HG03135 (cell line): ENCODE results near the gene TEAD1.

Experiments
- ATAC-seq: cut with Tn5 transposase; IDR thresholded peaks from one replicate; pipeline ENCODE4 v1.9.1; 2021; ENCODE audit warnings: mild to moderate bottlenecking, moderate library complexity; ENCODE audit not compliant: unreplicated experiment

TEAD1 gene

GRCh38 chr11:12785901-12786300, 111.7 kb downstream of the TEAD1 start:
- ATAC-seq, result no peak

GRCh38 chr11:12786450-12786849, 112.2 kb downstream of the TEAD1 start:
- ATAC-seq, result no peak

- no peak for ATAC-seq
Observed at GRCh38 chr11:12786891-12787290, 112.7 kb downstream of the TEAD1 start.

DNA sequence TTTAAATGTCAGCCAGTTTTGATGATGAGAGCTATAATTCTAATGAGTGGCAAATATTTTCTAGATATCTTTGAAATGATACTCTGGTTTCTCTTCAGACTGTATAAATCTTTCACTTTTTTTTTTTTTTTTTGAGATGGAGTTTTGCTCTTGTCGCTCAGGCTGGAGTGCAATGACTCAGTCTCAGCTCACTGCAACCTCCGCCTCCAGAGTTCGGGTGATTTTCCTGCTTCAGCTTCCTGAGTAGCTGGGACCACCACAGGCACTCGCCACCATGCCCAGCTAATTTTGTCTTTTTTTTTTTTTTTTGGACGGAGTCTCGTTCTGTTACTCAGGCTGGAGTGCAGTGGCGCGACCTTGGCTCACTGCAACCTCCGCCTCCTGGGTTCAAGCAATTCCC, 113.6 kb downstream of the TEAD1 start:
- no peak for ATAC-seq

DNA sequence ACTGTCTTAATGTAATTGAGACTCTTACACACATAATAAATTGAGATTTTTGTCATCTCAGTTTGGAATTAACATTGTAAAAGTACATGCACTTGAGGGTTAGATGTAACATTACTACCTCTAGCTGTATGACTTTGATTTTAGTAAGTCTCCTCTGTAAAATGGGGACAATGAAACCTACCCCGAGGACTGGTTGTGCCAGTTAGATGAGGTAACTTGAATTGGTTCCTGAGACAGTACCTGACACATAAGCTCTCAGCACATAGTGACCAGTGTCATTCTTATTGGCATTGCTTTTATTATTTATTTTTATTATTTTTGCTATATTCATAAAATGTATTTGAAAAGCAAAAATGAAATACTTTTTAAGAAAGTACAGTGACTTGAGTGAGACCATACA, 114.8 kb downstream of the TEAD1 start:
- ATAC-seq, result no peak

DNA sequence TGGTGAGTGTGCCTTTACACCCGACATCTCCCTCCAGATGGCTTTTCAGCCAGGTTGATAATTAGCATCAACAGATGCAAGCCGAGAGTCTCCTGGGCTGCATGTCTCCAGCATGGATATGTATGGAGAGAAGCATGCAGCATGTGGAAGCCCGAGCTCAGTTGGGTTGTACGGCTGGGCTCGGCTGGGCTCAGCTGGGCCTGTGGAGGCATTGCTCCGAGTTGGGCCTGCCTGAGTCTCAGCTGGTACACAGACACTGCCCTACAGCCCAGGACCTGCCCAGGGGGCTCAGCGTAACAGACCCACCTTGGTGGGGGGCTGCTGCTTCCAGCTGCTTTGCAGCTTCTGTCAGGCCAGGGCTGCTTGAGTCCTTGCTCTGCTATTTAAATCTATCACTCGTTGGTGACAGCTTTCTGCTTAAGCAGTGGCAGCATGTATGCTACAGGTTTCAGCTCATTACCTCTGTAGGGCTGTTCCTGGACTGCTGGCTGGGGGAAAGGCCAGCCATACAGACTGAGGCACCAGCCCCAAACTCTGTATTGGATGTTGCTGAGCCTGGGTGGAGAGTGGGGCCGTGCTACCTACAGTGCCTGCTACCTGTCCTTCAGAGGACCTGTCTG, 115.5 kb downstream of the TEAD1 start:
- no peak for ATAC-seq

GRCh38 chr11:12790861-12791616, 116.8 kb downstream of the TEAD1 start:
- ATAC-seq, result no peak

GRCh38 chr11:12792018-12792417, 117.8 kb downstream of the TEAD1 start:
- no peak for ATAC-seq

DNA sequence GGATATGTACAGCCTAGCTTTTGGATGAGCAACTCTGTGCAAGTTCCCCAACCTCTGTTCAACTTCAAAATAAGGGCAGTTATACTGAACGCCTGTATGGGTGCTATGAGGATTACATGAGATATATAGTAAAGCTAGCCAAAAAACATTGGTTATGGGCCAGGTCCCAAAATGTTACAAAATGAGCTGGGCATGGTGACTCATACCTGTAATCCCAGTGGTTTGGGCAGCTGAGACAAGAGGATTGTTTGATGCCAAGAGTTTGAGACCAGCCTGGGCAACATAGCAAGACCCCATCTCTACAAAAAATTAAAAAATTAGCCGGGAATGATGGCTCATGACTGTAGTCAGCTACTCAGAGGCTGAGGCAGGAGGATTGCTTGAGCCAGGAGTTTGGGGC, 118.4 kb downstream of the TEAD1 start:
- no peak for ATAC-seq

DNA sequence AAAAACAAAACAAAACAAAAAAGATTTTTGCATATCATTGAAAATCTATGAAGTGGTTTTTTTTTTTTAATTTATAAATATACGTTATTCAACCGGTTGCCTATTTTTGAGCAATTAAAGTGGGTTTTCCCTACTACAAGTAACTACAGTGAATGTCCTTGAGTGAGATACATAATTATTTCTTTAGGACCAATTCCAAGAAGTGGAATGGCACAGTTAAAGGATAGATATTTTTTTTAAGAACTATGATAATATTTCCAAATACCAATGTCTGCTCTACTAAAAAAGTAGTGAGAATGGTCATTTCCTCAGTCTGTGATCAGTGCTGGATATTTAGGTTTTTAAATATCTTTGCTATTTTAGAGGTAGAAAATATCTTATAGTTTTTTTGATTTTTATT, 118.8 kb downstream of the TEAD1 start:
- ATAC-seq, result no peak

DNA sequence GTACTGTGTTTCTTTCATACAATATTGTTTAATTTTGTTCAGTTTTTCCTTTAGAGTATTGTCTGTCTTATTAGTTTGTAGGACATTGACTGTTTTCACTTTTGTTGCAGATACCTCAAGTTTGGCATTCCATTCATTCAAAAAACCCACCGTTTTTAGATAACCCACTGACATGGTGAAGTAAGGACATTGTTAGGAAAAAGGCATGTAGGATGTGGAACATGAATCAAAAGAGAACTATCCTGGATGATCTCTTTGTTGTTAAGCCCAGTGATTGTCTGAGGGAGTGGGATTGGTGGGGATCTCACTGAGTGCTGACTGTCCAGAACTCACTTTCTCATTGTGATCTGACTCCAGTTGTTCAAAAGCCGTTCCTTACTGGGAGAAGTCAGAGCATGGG, 119.3 kb downstream of the TEAD1 start:
- ATAC-seq, result no peak

DNA sequence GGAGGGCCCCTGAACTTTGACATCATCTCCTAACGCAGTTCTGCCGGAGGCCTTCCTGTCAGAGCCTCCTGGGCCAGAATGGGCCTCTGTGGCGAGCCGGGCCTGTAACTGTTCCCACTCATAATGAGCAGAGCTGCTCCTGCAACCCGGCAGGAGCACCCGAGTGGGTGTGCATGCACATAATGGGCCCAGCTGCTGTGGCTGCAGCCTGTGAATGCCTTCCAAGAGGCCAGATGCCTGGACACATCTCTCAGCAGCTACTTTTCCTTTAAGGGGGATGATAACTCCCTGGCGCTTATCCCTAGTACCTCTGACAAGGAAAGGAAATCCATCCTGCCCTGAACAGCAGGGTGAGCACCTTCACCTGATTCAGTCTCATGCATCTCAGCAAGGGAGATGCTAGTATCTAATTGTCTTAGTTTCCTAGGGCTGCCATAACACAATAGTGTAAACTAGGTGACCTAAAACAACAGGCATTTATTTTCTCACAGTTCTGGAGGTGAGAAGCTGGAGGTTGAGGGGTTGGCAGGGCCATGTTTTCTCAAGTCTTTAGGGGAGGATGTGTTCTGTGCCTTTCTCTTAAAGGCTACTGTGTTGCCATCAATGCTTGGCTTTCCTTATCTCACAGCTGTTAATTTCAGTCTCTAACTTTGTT, 120.5 kb downstream of the TEAD1 start:
- no peak for ATAC-seq

GRCh38 chr11:12797996-12798395, 123.8 kb downstream of the TEAD1 start:
- ATAC-seq, result no peak

DNA sequence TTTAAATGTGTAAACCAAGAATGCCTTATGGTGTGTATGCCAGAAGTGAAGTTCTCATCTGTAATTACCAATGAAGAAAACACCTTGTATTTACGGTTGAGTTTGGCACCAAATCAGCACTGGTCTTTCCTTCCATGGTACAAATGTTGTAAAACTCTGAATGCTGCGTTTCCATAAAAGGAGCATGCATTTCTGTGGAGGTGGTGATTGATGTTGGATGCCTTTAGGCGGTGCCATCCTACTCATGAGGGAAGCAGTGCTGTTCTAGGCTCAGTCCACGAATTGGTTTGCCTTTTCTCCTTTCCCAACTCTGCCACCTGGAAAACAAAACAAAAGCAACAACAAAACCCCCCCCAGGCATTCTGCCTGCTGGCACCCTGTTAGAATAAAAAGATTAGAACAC, 124.4 kb downstream of the TEAD1 start:
- ATAC-seq, result no peak

DNA sequence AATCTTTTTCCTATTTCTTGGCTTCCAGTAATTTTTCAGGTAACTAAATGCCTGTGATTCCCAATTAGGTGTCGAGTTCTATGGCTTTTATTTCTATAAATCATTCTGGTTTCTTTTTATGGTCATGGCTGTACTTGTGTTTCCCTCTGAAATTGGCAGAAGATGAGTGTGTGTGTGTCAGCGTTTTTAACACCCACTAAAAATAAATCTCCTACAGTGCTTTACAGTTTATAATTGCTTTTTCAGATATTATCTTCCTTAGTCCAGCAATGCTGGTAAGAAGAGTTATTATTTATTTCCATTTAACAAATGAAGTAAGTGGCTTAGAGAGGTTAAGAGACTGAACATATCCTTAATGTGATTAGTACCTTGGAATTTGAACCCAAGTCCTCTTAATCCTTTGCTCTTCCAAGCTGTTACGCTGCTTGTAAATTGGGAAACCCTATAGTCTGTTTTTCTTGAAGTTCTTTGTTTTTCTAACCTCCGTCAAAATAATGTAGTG, 125.2 kb downstream of the TEAD1 start:
- ATAC-seq, result no peak

DNA sequence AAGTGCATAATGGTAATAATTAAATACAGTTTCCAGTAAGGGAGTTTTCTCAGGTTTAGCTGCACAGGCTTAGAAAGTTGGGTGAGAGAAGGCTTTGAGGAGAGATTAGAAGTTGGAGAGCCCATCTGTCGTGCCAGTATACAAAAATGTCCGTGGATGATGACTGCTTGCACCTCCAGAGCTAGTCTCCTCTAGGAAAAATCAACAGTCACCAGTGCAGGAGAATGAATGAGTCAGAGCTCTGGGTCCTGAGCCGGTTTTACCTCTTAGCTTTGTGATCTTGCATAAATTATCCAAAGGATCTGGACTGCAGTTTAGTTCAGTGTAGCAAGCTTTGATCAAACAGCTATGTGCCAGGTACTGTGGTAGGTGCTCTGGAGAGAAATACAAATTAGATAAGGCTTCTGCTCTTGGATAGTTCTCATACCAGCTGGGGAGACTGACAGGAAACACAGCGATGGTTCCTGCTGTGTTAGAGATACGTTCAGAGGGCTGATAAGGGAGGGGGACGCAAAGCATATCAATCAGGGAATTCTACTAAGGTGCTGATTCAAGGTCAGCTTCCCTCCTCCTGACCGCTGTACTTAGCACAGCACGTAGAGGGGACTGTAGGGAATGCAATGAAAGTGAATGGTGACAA, 125.9 kb downstream of the TEAD1 start:
- ATAC-seq, result no peak

- ATAC-seq, result no peak
Observed at GRCh38 chr11:12800871-12801270, 126.7 kb downstream of the TEAD1 start.

GRCh38 chr11:12801976-12802375, 127.8 kb downstream of the TEAD1 start:
- no peak for ATAC-seq

DNA sequence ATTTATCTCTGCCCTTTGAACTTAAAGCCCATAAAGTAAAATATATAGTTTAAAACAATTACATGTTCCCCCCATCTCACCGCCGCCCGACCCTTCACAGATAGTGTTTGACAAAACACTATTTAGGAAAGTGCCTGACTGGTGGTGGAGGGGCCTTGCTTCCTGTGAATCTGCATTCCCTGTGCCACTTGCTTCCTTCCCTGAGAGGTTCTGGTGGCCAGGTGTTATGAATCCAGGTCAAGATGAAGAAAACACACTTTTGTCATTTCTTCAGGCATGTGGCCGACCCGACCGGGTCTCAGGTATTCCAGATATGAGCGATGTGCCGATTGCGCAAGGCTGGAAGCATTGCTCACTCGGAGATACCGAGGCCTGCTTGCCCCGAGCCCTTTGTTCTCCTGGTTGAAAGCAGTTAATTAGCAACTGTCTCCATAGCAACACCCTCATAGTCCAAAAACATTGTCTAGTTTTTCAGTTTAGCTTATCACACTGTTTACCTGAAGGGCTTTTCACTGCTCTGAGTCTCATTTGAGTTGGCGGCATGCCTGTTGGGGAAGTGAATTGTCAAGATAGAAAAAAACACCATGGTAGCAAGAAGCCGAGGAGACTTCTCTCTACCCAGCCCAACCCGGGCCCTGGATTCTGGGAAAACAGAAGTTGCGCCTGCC, 128.3 kb downstream of the TEAD1 start:
- ATAC-seq, result no peak

DNA sequence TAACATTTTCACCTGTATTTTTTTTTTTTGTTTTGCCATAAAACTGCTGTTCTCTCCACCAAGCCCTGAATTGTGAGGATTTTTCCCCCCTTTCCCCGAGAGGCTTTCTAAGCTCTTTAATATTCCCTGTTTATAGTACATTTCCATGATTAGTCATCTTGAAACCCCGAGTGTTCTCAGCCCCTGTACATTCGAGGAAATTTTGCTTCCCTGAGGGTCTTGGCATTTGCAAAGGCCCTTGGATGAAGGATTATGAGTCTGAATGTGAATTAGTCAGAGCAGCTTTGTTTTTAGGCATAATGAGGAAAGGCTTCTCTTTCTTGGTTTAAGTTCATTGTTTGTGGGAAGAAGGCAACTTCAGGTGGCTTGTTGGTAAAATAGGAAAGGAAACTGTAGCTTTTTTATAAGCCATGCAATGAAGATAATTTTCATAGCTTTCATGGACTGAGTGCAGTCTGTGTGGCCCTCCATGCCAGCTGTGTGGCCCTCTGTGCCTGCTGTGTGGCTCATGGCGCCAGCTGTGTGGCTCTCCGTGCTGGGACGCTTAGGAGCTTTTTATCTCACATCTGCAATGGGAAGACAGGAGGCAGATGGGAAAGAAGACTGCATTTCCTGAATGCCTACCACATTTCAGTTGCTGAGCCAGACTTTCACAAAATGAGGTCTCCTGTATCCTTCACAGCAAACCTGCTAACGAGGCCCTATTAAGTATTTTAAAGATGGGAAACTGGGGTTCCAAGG, 129.0 kb downstream of the TEAD1 start:
- no peak for ATAC-seq
